Iris pigment epithelial cell (primary cell): ENCODE data around the gene COL13A1.

Experiments used
- DNase-seq: peaks from one replicate; pipeline ENCODE4 v3.0.0-alpha.2; 2011; ENCODE audit warnings: low read depth

COL13A1 gene

GRCh38 chr10:69845574-69846292, 44.0 kb downstream of the COL13A1 start:
- DNase-seq = no peak

- no peak for DNase-seq
Measured at GRCh38 chr10:69846293-69846921, 44.7 kb downstream of the COL13A1 start.

GRCh38 chr10:69847458-69847857, 45.8 kb downstream of the COL13A1 start:
- DNase-seq = no peak

GRCh38 chr10:69847883-69848282, 46.2 kb downstream of the COL13A1 start:
- no peak for DNase-seq

- no peak for DNase-seq
Measured at GRCh38 chr10:69848454-69848853, 46.7 kb downstream of the COL13A1 start.

- no peak for DNase-seq
Measured at GRCh38 chr10:69849825-69850224, 48.1 kb downstream of the COL13A1 start.

- no peak for DNase-seq
Measured at GRCh38 chr10:69850440-69850839, 48.7 kb downstream of the COL13A1 start.

GRCh38 chr10:69851306-69851705, 49.6 kb downstream of the COL13A1 start:
- no peak for DNase-seq

GRCh38 chr10:69853064-69853463, 51.4 kb downstream of the COL13A1 start:
- DNase-seq = no peak

- no peak for DNase-seq
Measured at GRCh38 chr10:69854511-69855345, 53.0 kb downstream of the COL13A1 start.

- DNase-seq = no peak
Measured at GRCh38 chr10:69855346-69856111, 53.8 kb downstream of the COL13A1 start.

GRCh38 chr10:69856601-69857166, 55.0 kb downstream of the COL13A1 start:
- DNase-seq = no peak

GRCh38 chr10:69858201-69858600, 56.5 kb downstream of the COL13A1 start:
- DNase-seq = no peak

- DNase-seq = no peak
Measured at GRCh38 chr10:69860271-69860670, 58.6 kb downstream of the COL13A1 start.

GRCh38 chr10:69861251-69862240, 59.8 kb downstream of the COL13A1 start:
- DNase-seq = peak; percentile 89

GRCh38 chr10:69862882-69863530, 61.3 kb downstream of the COL13A1 start:
- no peak for DNase-seq

GRCh38 chr10:69863580-69863979, 61.9 kb downstream of the COL13A1 start:
- peak; percentile 76 for DNase-seq

- DNase-seq = peak; percentile 91
Measured at GRCh38 chr10:69864321-69864720, 62.6 kb downstream of the COL13A1 start.

GRCh38 chr10:69865450-69865849, 63.7 kb downstream of the COL13A1 start:
- DNase-seq = no peak

- DNase-seq = no peak
Measured at GRCh38 chr10:69866246-69866687, 64.6 kb downstream of the COL13A1 start.
